Stimulated activated naive CD8-positive, alpha-beta T cell treated with anti-CD3 and anti-CD28 coated beads, Interleukin-15, amount 100 ng/mL, for 72 hours (primary cell): ENCODE data around the gene CPLX1.
"Not testable (repeated sequence)": the region's sequence is repeated elsewhere in the genome, so short reads cannot be mapped to it uniquely, and the experiment has no call there.

Experiments used
- ATAC-seq: fragments of 150-1000 bp; cut with Tn5 transposase; 2 replicates; pipeline ENCODE4 v1.10.0; 2021; ENCODE audit warnings: mild to moderate bottlenecking, moderate library complexity
- DNase-seq, 2 donors: peaks; one replicate each; pipeline ENCODE4 v3.0.0; 2021 to 2022
- H3K27ac Mint-ChIP-seq, 2 donors: one replicate each; pipeline ENCODE4 v1.8.0; 2022; ENCODE audit warnings: mild to moderate bottlenecking in 2 of 2, mixed read lengths in 2 of 2, moderate library complexity in 2 of 2
- H3K27me3 Mint-ChIP-seq: one replicate; pipeline ENCODE4 v1.8.0; 2022; ENCODE audit warnings: mixed read lengths
- H3K4me1 Mint-ChIP-seq: one replicate; pipeline ENCODE4 v1.8.0; 2022; ENCODE audit warnings: mild to moderate bottlenecking, mixed read lengths
- H3K4me3 Mint-ChIP-seq, 2 donors: one replicate each; pipeline ENCODE4 v1.8.0; 2022; ENCODE audit warnings: mild to moderate bottlenecking in 2 of 2, mixed read lengths in 2 of 2, moderate library complexity in 1 of 2
- H3K9me3 Mint-ChIP-seq, 2 donors: one replicate each; pipeline ENCODE4 v1.8.0; 2022; ENCODE audit warnings: mixed read lengths in 2 of 2

The CPLX1 gene

GRCh38 chr4:786861-787300 is 39.0 kb downstream of the CPLX1 start:
- no peak for ATAC-seq
- no peak overlapping the region for H3K4me3 Mint-ChIP-seq
- H3K27me3 Mint-ChIP-seq, result peaks cover 67% of the 10 kb centered on the region
- peaks cover 39% of the 10 kb centered on the region for H3K4me1 Mint-ChIP-seq
- no peak overlapping the region for H3K27ac Mint-ChIP-seq
- no peaks in the 10 kb centered on the region for H3K9me3 Mint-ChIP-seq
- no peak for DNase-seq

GRCh38 chr4:786074-786741 is 39.7 kb downstream of the CPLX1 start:
- Mint-ChIP-seq H3K27me3 (peaks cover 64% of the 10 kb centered on the region), H3K4me3 (peak overlapping the region in 1 of 2 donors; percentile 37), H3K27ac (no peak overlapping the region), H3K9me3 (no peaks in the 10 kb centered on the region), H3K4me1 (peaks cover 39% of the 10 kb centered on the region)
- DNase-seq, result no peak
- ATAC-seq, result no peak

- no peak for ATAC-seq
- Mint-ChIP-seq H3K27me3 (peaks cover 57% of the 10 kb centered on the region), H3K9me3 (no peaks in the 10 kb centered on the region), H3K4me1 (peaks cover 43% of the 10 kb centered on the region), H3K27ac (no peak overlapping the region), H3K4me3 (peak overlapping the region; percentile 46 to 70)
- no peak for DNase-seq
Measured at GRCh38 chr4:785332-786073, 40.4 kb downstream of the CPLX1 start.

GRCh38 chr4:784401-785331 is 41.3 kb downstream of the CPLX1 start:
- no peak for ATAC-seq
- H3K4me1 Mint-ChIP-seq, result peaks cover 52% of the 10 kb centered on the region
- H3K27ac Mint-ChIP-seq, result peak overlapping the region in 1 of 2 donors; percentile 92
- H3K4me3 Mint-ChIP-seq, result peak overlapping the region; percentile 58 to 70
- no peak for DNase-seq
- no peaks in the 10 kb centered on the region for H3K9me3 Mint-ChIP-seq
- peaks cover 53% of the 10 kb centered on the region for H3K27me3 Mint-ChIP-seq

GRCh38 chr4:781493-782216 is 44.3 kb downstream of the CPLX1 start:
- Mint-ChIP-seq H3K9me3 (no peaks in the 10 kb centered on the region), H3K27ac (peak overlapping the region; percentile 93 to 97), H3K4me1 (peaks cover 65% of the 10 kb centered on the region), H3K27me3 (peaks cover 34% of the 10 kb centered on the region), H3K4me3 (peak overlapping the region; percentile 90)
- ATAC-seq (peak; percentile 97), DNase-seq (peak; percentile 99)

GRCh38 chr4:780716-781492 is 45.0 kb downstream of the CPLX1 start:
- peak overlapping the region; percentile 90 for H3K4me3 Mint-ChIP-seq
- peak overlapping the region; percentile 93 to 97 for H3K27ac Mint-ChIP-seq
- no peak for ATAC-seq
- peaks cover 32% of the 10 kb centered on the region for H3K27me3 Mint-ChIP-seq
- no peaks in the 10 kb centered on the region for H3K9me3 Mint-ChIP-seq
- DNase-seq, result no peak
- peaks cover 71% of the 10 kb centered on the region for H3K4me1 Mint-ChIP-seq

- H3K4me1 Mint-ChIP-seq, result peaks cover 71% of the 10 kb centered on the region
Measured at GRCh38 chr4:780255-780654, 45.7 kb downstream of the CPLX1 start.

GRCh38 chr4:779555-779954 is 46.4 kb downstream of the CPLX1 start:
- no peak for DNase-seq
- no peak for ATAC-seq
- H3K27ac Mint-ChIP-seq, result peak overlapping the region in 1 of 2 donors; percentile 76
- H3K9me3 Mint-ChIP-seq, result no peaks in the 10 kb centered on the region
- H3K4me1 Mint-ChIP-seq, result peaks cover 71% of the 10 kb centered on the region
- peak overlapping the region; percentile 90 for H3K4me3 Mint-ChIP-seq
- H3K27me3 Mint-ChIP-seq, result peaks cover 18% of the 10 kb centered on the region

More at GRCh38 chr4:780255-780654, 45.7 kb downstream of the CPLX1 start:
- Mint-ChIP-seq H3K27me3 (peaks cover 25% of the 10 kb centered on the region), H3K4me3 (peak overlapping the region; percentile 90), H3K27ac (peak overlapping the region; percentile 86 to 97)
- ATAC-seq, H3K9me3 Mint-ChIP-seq, DNase-seq: not testable (repeated sequence)

- Mint-ChIP-seq H3K27me3 (no peaks in the 10 kb centered on the region), H3K4me1 (peaks cover 83% of the 10 kb centered on the region), H3K4me3 (no peak overlapping the region), H3K9me3 (no peaks in the 10 kb centered on the region), H3K27ac (no peak overlapping the region)
- DNase-seq (no peak), ATAC-seq (no peak)
Measured at GRCh38 chr4:777520-778262, 48.2 kb downstream of the CPLX1 start.

- Mint-ChIP-seq H3K4me3 (no peak overlapping the region), H3K27me3 (no peaks in the 10 kb centered on the region), H3K4me1 (peaks cover 75% of the 10 kb centered on the region), H3K9me3 (no peaks in the 10 kb centered on the region), H3K27ac (no peak overlapping the region)
- ATAC-seq, result no peak
- no peak for DNase-seq
Measured at GRCh38 chr4:776743-777441, 49.0 kb downstream of the CPLX1 start.

GRCh38 chr4:775485-775884 is 50.4 kb downstream of the CPLX1 start:
- H3K9me3 Mint-ChIP-seq, ATAC-seq, H3K27me3 Mint-ChIP-seq, H3K4me3 Mint-ChIP-seq, DNase-seq: not testable (repeated sequence)
- peaks cover 70% of the 10 kb centered on the region for H3K4me1 Mint-ChIP-seq
- H3K27ac Mint-ChIP-seq, result peak overlapping the region in 1 of 2 donors; percentile 30

GRCh38 chr4:774419-775092 is 51.4 kb downstream of the CPLX1 start:
- ATAC-seq, H3K27me3 Mint-ChIP-seq, H3K4me3 Mint-ChIP-seq, H3K9me3 Mint-ChIP-seq, DNase-seq: not testable (repeated sequence)
- H3K4me1 Mint-ChIP-seq, result peaks cover 60% of the 10 kb centered on the region
- H3K27ac Mint-ChIP-seq, result peak overlapping the region in 1 of 2 donors; percentile 50

- no peak overlapping the region for H3K27ac Mint-ChIP-seq
- ATAC-seq (peak; percentile 23), DNase-seq (no peak)
- no peak overlapping the region for H3K4me3 Mint-ChIP-seq
- no peaks in the 10 kb centered on the region for H3K27me3 Mint-ChIP-seq
- no peaks in the 10 kb centered on the region for H3K9me3 Mint-ChIP-seq
- H3K4me1 Mint-ChIP-seq, result peaks cover 51% of the 10 kb centered on the region
Measured at GRCh38 chr4:773214-773613, 52.7 kb downstream of the CPLX1 start.
